WTC11 (cell line): Measurements from ENCODE around the gene TOM1L2. TPM values are rescaled to one million over a fixed set of nuclear protein-coding genes. Genes with fewer than 3 reads are reported as not detected.

ENCODE experiments used
- ATAC-seq: fragments of 200-7000 bp; cut with Tn5 transposase; 2 replicates; pipeline ENCODE4 v1.10.0; 2021; ENCODE audit warnings: mild to moderate bottlenecking, moderate library complexity
- CTCF ChIA-PET: fragments of 300-600 bp; sonication (Branson Sonifier 250); formaldehyde crosslinking; loops from one replicate; lab custom pipeline; 2021; ENCODE audit warnings: antibody characterized with exemption; lab: Charles Lee
- POLR2A ChIA-PET: fragments of 350-600 bp; sonication (Branson Sonifier 250); formaldehyde crosslinking; loops from one replicate; lab custom pipeline; 2021; ENCODE audit warnings: antibody characterized with exemption; lab: Charles Lee
- DNase-seq: peaks from one replicate; pipeline ENCODE4 v3.0.0; 2021; ENCODE audit warnings: low spot score
- H3K27ac Mint-ChIP-seq: 2 replicates; pipeline ENCODE4 v1.8.0; 2021; ENCODE audit warnings: mixed read lengths
- H3K27me3 Mint-ChIP-seq: 2 replicates; pipeline ENCODE4 v1.8.0; 2021; ENCODE audit warnings: low read depth, mild to moderate bottlenecking, moderate library complexity, mixed read lengths
- H3K36me3 Mint-ChIP-seq: 2 replicates; pipeline ENCODE4 v1.8.0; 2021; ENCODE audit warnings: mixed read lengths
- H3K4me1 Mint-ChIP-seq: 2 replicates; pipeline ENCODE4 v1.8.0; 2022; ENCODE audit warnings: mixed read lengths
- H3K4me3 Mint-ChIP-seq: 2 replicates; pipeline ENCODE4 v1.8.0; 2021; ENCODE audit warnings: mild to moderate bottlenecking, moderate library complexity, mixed read lengths
- H3K9me3 Mint-ChIP-seq: 2 replicates; pipeline ENCODE4 v1.8.0; 2021; ENCODE audit warnings: mixed read lengths
- ESRRA ChIP-seq: sonication (generic); formaldehyde crosslinking; IDR thresholded peaks from 2 replicates; pipeline ENCODE4 v1.8.1; 2022; ENCODE audit warnings: mild to moderate bottlenecking, missing genetic modification reagents, borderline replicate concordance
- GABPB1 ChIP-seq: sonication (generic); formaldehyde crosslinking; IDR thresholded peaks from 2 replicates; pipeline ENCODE4 v1.8.1; 2023; ENCODE audit warnings: mild to moderate bottlenecking, missing genetic modification reagents
- IRF2 ChIP-seq: sonication (generic); formaldehyde crosslinking; IDR thresholded peaks from 2 replicates; pipeline ENCODE4 v1.8.0; 2022; ENCODE audit warnings: low read depth, missing genetic modification reagents, borderline replicate concordance
- JUN ChIP-seq: sonication (generic); formaldehyde crosslinking; IDR thresholded peaks from 2 replicates; pipeline ENCODE4 v1.8.0; 2023; ENCODE audit warnings: mild to moderate bottlenecking, missing genetic modification reagents
- KAT7 ChIP-seq: sonication (generic); formaldehyde crosslinking; IDR thresholded peaks from 2 replicates; pipeline ENCODE4 v1.8.1; 2023; ENCODE audit warnings: missing genetic modification reagents, mild to moderate bottlenecking, borderline replicate concordance
- NFYB ChIP-seq: sonication (generic); formaldehyde crosslinking; conservative IDR thresholded peaks from 2 replicates; pipeline ENCODE4 v1.8.0; 2022; ENCODE audit warnings: low read depth, missing genetic modification reagents
- NR2C2 ChIP-seq: sonication (generic); formaldehyde crosslinking; IDR thresholded peaks from 2 replicates; pipeline ENCODE4 v1.8.0; 2022; ENCODE audit warnings: mild to moderate bottlenecking, missing genetic modification reagents
- NR3C1 ChIP-seq: sonication (generic); formaldehyde crosslinking; conservative IDR thresholded peaks from 2 replicates; pipeline ENCODE4 v1.8.1; 2023; ENCODE audit warnings: low read depth, mild to moderate bottlenecking, missing genetic modification reagents
- ZNF121 ChIP-seq: sonication (generic); formaldehyde crosslinking; IDR thresholded peaks from 2 replicates; pipeline ENCODE4 v1.8.0; 2023; ENCODE audit warnings: missing genetic modification reagents
- ZNF317 ChIP-seq: sonication (generic); formaldehyde crosslinking; IDR thresholded peaks from 2 replicates; pipeline ENCODE4 v1.8.1; 2023; ENCODE audit warnings: low read depth, mild to moderate bottlenecking, moderate library complexity, missing genetic modification reagents, borderline replicate concordance
- ZNF423 ChIP-seq: fragments of 250-450 bp; sonication (Bioruptor Pico); IDR thresholded peaks from 2 replicates; pipeline ENCODE4 v2.1.2; 2022; ENCODE audit warnings: mild to moderate bottlenecking, moderate library complexity
- total RNA-seq: library from RNA; stranded (reverse); gene quantifications from 3 replicates; pipeline ENCODE4 v1.2.3, GENCODE V29; 2021
- TF ChIP-seq, protein P1 (sequence below): sonication (generic); formaldehyde crosslinking; IDR thresholded peaks from 2 replicates; pipeline ENCODE4 v1.8.0; 2023; ENCODE audit warnings: mild to moderate bottlenecking, missing genetic modification reagents
- TF ChIP-seq, protein P2 (sequence below): fragments of 250-450 bp; sonication (Bioruptor Pico); conservative IDR thresholded peaks from 2 replicates; pipeline ENCODE4 v1.9.0; 2021; ENCODE audit warnings: mild to moderate bottlenecking
- TF ChIP-seq, protein P3 (sequence below): fragments of 250-450 bp; sonication (Bioruptor Pico); IDR thresholded peaks from 2 replicates; pipeline ENCODE4 v1.8.0; 2021; ENCODE audit warnings: mild to moderate bottlenecking
- TF ChIP-seq, protein P4 (sequence below): sonication (generic); formaldehyde crosslinking; IDR thresholded peaks from 2 replicates; pipeline ENCODE4 v1.8.0; 2022; ENCODE audit warnings: mild to moderate bottlenecking, missing genetic modification reagents
- TF ChIP-seq, protein P5 (sequence below): sonication (generic); formaldehyde crosslinking; IDR thresholded peaks from 2 replicates; pipeline ENCODE4 v1.8.1; 2023; ENCODE audit warnings: mild to moderate bottlenecking, missing genetic modification reagents
- TF ChIP-seq, protein P6 (sequence below): sonication (generic); formaldehyde crosslinking; IDR thresholded peaks from 2 replicates; pipeline ENCODE4 v1.8.1; 2023; ENCODE audit warnings: mild to moderate bottlenecking, missing genetic modification reagents, moderate library complexity

The TOM1L2 gene
- total RNA-seq, 1 experiment from 2014 or later: 6.4 TPM

DNA sequence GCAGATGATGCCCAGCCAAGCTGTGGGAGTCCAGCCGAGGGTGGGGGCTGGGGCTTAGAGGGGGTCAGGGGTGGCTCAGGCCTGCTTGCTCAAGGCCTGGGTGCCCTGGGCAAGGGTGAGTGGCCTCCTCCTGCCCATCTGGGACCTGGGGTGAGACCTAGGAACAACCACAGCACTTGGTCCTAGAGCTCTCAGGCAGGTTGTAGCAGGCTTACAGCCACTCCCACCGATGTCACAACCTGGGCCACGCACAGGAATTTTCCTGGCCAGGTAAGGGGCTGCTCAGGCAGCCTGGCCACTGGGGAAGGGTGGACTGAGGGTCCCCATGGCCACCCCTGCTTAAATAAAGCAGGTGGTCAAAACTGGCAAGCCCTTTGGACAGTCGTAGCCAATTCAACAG is 129.1 kb downstream of the TOM1L2 start:
- no peak overlapping the region for H3K27ac Mint-ChIP-seq

More for the DNA sequence above, 129.1 kb downstream of the TOM1L2 start:
- no peak for ATAC-seq
- TF ChIP-seq, protein P1, sequence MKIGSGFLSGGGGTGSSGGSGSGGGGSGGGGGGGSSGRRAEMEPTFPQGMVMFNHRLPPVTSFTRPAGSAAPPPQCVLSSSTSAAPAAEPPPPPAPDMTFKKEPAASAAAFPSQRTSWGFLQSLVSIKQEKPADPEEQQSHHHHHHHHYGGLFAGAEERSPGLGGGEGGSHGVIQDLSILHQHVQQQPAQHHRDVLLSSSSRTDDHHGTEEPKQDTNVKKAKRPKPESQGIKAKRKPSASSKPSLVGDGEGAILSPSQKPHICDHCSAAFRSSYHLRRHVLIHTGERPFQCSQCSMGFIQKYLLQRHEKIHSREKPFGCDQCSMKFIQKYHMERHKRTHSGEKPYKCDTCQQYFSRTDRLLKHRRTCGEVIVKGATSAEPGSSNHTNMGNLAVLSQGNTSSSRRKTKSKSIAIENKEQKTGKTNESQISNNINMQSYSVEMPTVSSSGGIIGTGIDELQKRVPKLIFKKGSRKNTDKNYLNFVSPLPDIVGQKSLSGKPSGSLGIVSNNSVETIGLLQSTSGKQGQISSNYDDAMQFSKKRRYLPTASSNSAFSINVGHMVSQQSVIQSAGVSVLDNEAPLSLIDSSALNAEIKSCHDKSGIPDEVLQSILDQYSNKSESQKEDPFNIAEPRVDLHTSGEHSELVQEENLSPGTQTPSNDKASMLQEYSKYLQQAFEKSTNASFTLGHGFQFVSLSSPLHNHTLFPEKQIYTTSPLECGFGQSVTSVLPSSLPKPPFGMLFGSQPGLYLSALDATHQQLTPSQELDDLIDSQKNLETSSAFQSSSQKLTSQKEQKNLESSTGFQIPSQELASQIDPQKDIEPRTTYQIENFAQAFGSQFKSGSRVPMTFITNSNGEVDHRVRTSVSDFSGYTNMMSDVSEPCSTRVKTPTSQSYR: no peak
- TF ChIP-seq, protein P2, sequence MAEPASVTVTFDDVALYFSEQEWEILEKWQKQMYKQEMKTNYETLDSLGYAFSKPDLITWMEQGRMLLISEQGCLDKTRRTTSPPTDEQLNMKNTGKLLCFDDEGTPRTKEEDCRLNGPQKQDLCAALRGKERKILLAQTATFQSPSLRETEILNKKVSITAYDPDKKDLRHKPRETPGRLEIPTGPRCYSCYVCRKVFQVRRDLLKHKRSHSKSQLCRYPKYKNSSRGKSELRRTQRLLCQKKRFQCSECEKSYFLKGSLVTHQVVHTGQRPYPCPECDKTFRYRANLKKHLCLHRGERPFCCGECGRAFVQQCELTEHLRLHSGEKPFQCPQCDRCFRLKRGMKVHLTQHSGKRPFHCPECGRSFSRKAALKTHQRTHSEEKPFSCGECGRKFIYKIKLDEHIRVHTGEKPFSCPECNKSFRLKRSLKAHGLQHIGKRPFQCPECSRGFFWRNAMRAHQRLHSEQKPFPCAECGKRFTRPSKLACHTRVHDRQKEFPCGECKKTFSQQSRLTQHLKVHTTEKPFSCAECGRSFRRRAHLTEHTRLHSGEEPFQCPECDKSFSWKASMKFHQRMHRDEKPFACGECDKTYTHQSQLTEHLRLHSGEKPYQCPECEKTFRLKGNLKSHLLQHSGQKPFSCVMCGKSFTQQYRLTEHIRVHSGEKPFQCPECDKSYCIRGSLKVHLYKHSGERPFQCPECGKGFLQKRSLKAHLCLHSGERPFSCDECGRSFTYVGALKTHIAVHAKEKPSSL (CRISPR knock-in tag): no peak
- TF ChIP-seq, protein P3, sequence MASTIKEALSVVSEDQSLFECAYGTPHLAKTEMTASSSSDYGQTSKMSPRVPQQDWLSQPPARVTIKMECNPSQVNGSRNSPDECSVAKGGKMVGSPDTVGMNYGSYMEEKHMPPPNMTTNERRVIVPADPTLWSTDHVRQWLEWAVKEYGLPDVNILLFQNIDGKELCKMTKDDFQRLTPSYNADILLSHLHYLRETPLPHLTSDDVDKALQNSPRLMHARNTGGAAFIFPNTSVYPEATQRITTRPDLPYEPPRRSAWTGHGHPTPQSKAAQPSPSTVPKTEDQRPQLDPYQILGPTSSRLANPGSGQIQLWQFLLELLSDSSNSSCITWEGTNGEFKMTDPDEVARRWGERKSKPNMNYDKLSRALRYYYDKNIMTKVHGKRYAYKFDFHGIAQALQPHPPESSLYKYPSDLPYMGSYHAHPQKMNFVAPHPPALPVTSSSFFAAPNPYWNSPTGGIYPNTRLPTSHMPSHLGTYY (CRISPR knock-in tag): no peak
- TF ChIP-seq, protein P4, sequence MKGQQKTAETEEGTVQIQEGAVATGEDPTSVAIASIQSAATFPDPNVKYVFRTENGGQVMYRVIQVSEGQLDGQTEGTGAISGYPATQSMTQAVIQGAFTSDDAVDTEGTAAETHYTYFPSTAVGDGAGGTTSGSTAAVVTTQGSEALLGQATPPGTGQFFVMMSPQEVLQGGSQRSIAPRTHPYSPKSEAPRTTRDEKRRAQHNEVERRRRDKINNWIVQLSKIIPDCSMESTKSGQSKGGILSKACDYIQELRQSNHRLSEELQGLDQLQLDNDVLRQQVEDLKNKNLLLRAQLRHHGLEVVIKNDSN: no peak
- TF ChIP-seq ZNF121 (CRISPR knock-in tag): no peak
- TF ChIP-seq, protein P5, sequence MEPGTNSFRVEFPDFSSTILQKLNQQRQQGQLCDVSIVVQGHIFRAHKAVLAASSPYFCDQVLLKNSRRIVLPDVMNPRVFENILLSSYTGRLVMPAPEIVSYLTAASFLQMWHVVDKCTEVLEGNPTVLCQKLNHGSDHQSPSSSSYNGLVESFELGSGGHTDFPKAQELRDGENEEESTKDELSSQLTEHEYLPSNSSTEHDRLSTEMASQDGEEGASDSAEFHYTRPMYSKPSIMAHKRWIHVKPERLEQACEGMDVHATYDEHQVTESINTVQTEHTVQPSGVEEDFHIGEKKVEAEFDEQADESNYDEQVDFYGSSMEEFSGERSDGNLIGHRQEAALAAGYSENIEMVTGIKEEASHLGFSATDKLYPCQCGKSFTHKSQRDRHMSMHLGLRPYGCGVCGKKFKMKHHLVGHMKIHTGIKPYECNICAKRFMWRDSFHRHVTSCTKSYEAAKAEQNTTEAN (CRISPR knock-in tag): no peak
- TF ChIP-seq JUN: no peak
- TF ChIP-seq, protein P6, sequence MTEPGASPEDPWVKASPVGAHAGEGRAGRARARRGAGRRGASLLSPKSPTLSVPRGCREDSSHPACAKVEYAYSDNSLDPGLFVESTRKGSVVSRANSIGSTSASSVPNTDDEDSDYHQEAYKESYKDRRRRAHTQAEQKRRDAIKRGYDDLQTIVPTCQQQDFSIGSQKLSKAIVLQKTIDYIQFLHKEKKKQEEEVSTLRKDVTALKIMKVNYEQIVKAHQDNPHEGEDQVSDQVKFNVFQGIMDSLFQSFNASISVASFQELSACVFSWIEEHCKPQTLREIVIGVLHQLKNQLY (CRISPR knock-in tag): no peak
- TF ChIP-seq ZNF423: no peak
- TF ChIP-seq NFYB: no peak
- TF ChIP-seq IRF2: no peak
- TF ChIP-seq NR3C1 (CRISPR knock-in tag): no peak
- TF ChIP-seq ZNF317: no peak
- TF ChIP-seq GABPB1 (CRISPR knock-in tag): no peak
- no peak for TF ChIP-seq KAT7 (CRISPR knock-in tag)
- TF ChIP-seq NR2C2 (CRISPR knock-in tag): no peak
- TF ChIP-seq ESRRA (CRISPR knock-in tag): no peak
- CTCF ChIA-PET: interaction anchor here (1.0 to 3.1 kb wide), 3 partner anchors 31 to 46 kb away, joined by 3 to 13 read pairs (median 3); no protein-coding TSS in a partner anchor
- no peak for DNase-seq
- Mint-ChIP-seq H3K27me3 (peaks cover 3% of the 10 kb centered on the region; the same call in 1 of the 2 replicates), H3K4me1 (peaks cover 52% of the 10 kb centered on the region), H3K4me3 (no peak overlapping the region), H3K9me3 (no peaks in the 10 kb centered on the region), H3K36me3 (no peaks in the 10 kb centered on the region)
- POLR2A ChIA-PET: no interaction called here
